ENCODE data around the gene SLC35A5. TPM values are rescaled to one million over a fixed set of nuclear protein-coding genes. Genes with fewer than 3 reads are reported as not detected.
A peak's percentile ranks its signal among the peaks of the same experiment; 100 is the strongest.

SLC35A5 gene
- total and polyA plus RNA-seq, 9 of the 15 experiments (the other 6 are each of a cell fraction or from before 2014, with no cell fraction given) = 4.0 to 13.0 (median 9.7) TPM

- TF ChIP-seq E2F8 (IDR thresholded peaks at IDR 0.05; ENCODE audit: low read depth, partially characterized antibody) (no peak), GMEB1 (CRISPR knock-in tag; IDR thresholded peaks at IDR 0.05) (peak; percentile 90), MTA2 (IDR thresholded peaks at IDR 0.05; ENCODE audit: low read depth) (no peak), SMAD3 (CRISPR knock-in tag; conservative IDR thresholded peaks at IDR 0.05) (no peak), ZZZ3 (IDR thresholded peaks at IDR 0.05) (no peak), ILK (tag; IDR thresholded peaks at IDR 0.05; ENCODE audit: borderline replicate concordance, low read depth) (no peak), SIX5 (IDR thresholded peaks at IDR 0.05; ENCODE audit: borderline replicate concordance in 1 of 2, insufficient read depth in 1 of 2, low read depth in 1 of 2, low read length in 2 of 2) (0 out of 4 replicates have a peak, but pooled peaks of 1 of the 2 experiments have one; percentile 7), ZNF318 (IDR thresholded peaks at IDR 0.05; ENCODE audit: borderline replicate concordance in 1 of 2, low read depth in 1 of 2) (peak in 1 of 2 experiments; percentile 79; a peak in 2 of 4 replicates), ZBTB43 (CRISPR knock-in tag; IDR thresholded peaks at IDR 0.05) (no peak), CAMTA2 (CRISPR knock-in tag; conservative IDR thresholded peaks at IDR 0.05) (no peak)
Observed at GRCh38 chr3:112561734-112562529, at the start of gene SLC35A5, which contains the start of gene ATG3 (continued).

All from K562 (cell line).